Uterus (tissue), 4 donors: ENCODE measurements around the gene RNF10. TPM values are rescaled to one million over a fixed set of nuclear protein-coding genes. Genes with fewer than 3 reads are reported as not detected.

ENCODE experiments used
- DNase-seq, 2 donors: peaks; one replicate each; pipeline ENCODE4 v3.0.0-alpha.2; 2019 to 2020
- H3K27ac ChIP-seq, 2 donors: fragments of 200-600 bp; sonication (generic); 1 replicate in 1 of 2; 2 replicates in 1 of 2; pipeline ENCODE4 v1.5.1; 2016 to 2018
- H3K27me3 ChIP-seq, 2 donors: fragments of 200-600 bp; sonication (generic); one replicate each; pipeline ENCODE4 v1.5.1; 2018 to 2019; ENCODE audit warnings: control low read depth in 1 of 2
- H3K36me3 ChIP-seq, 2 donors: fragments of 200-600 bp; sonication (generic); one replicate each; pipeline ENCODE4 v1.5.1; 2019; ENCODE audit warnings: control low read depth in 1 of 2
- H3K4me1 ChIP-seq, 2 donors: fragments of 200-600 bp; sonication (generic); one replicate each; pipeline ENCODE4 v1.5.1; 2018 to 2019; ENCODE audit warnings: control low read depth in 1 of 2
- H3K4me3 ChIP-seq, 2 donors: fragments of 200-600 bp; sonication (generic); 1 replicate in 1 of 2; 2 replicates in 1 of 2; pipeline ENCODE4 v1.5.1; 2018 to 2019; ENCODE audit warnings: mild to moderate bottlenecking in 1 of 2
- H3K9me3 ChIP-seq, 2 donors: fragments of 200-600 bp; sonication (generic); one replicate each; pipeline ENCODE4 v1.5.1; 2019; ENCODE audit warnings: control low read depth in 1 of 2
- POLR2A ChIP-seq, 2 donors: fragments of 450-650 bp; IDR thresholded peaks; one replicate each; pipeline ENCODE4 v1.6.1; 2016; ENCODE audit warnings: antibody characterized with exemption in 2 of 2, mild to moderate bottlenecking in 1 of 2, moderate library complexity in 1 of 2
- intact Hi-C: fragments of 100-400 bp; cut with DNase I; formaldehyde crosslinking; loops from one replicate; pipeline ENCODE4 v1.15.1; 2023; ENCODE audit warnings: low total_unique reads
- total RNA-seq, 4 donors: library from RNA; depleted of rRNA in 3 of 4; stranded (reverse); fragments of >200 nt in 3 of 4; gene quantifications; one replicate each; pipeline versions ENCODE4 v1.1.0 to v1.2.4, GENCODE V29; 2014 to 2023
- TF ChIP-seq, protein P1 (sequence below), 4 experiments: fragments of 200-600 bp in 2 of 4; fragments of 450-650 bp in 2 of 4; sonication (generic) in 2 of 4; IDR thresholded peaks; one replicate each; pipeline ENCODE4 v1.5.1; 2016 to 2019; ENCODE audit warnings: antibody characterized with exemption in 4 of 4, mild to moderate bottlenecking in 2 of 4, moderate library complexity in 1 of 4
- donor health status: DM: yes; HTN: yes; CAD: no.

The RNF10 gene
- total RNA-seq, 4 donors from 2014 or later = 53.8 to 169 (median 103) TPM

DNA sequence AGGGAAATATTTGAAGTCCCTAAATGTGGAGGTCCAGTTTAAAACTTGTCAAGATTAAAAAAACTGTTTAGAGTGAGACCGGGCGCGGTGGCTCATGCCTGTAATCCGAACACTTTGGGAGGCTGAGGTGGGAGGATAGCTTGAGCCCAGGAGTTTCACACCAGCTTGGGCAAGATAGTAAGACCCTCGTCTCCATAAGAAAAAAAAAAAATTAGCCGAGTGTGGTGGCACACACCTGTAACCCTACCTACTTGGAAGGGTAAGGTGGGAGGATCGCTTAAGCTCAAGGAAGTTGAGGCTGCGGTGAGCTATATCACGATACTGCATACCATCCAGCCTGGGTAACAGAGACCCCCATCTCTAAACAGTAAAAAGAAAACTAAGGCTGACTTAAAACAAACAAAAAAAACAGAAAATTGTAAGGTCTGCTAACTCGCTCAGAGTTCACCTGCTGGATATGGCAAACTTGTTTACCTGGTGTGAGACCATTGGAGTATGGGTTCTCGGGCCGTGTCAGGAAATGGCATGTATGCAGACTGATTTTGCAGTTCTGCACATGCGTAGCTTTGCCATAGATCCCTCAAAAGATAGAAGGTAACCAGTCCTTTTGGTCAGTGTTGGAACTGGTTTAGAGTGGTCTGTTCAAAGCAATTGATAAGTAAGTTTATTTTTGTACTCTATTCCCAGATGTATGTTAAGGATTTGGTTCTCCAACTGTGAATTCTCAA, 2.1 kb downstream of the RNF10 start:
- H3K27ac ChIP-seq = peak overlapping the region; percentile 89 to 92
- intact Hi-C loops = no loop called here
- no peaks in the 10 kb centered on the region for H3K36me3 ChIP-seq
- peaks cover 15 to 17% of the 10 kb centered on the region in 2 donors for H3K4me1 ChIP-seq
- DNase-seq = no peak
- no peaks in the 10 kb centered on the region for H3K9me3 ChIP-seq
- H3K4me3 ChIP-seq = peak overlapping the region; percentile 70 to 76
- no peaks in the 10 kb centered on the region for H3K27me3 ChIP-seq
- TF ChIP-seq POLR2A (IDR thresholded peaks at IDR 0.05) = no peak
- TF ChIP-seq, protein P1, sequence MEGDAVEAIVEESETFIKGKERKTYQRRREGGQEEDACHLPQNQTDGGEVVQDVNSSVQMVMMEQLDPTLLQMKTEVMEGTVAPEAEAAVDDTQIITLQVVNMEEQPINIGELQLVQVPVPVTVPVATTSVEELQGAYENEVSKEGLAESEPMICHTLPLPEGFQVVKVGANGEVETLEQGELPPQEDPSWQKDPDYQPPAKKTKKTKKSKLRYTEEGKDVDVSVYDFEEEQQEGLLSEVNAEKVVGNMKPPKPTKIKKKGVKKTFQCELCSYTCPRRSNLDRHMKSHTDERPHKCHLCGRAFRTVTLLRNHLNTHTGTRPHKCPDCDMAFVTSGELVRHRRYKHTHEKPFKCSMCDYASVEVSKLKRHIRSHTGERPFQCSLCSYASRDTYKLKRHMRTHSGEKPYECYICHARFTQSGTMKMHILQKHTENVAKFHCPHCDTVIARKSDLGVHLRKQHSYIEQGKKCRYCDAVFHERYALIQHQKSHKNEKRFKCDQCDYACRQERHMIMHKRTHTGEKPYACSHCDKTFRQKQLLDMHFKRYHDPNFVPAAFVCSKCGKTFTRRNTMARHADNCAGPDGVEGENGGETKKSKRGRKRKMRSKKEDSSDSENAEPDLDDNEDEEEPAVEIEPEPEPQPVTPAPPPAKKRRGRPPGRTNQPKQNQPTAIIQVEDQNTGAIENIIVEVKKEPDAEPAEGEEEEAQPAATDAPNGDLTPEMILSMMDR (IDR thresholded peaks at IDR 0.05) = no peak

- Histone ChIP-seq H3K9me3 (no peaks in the 10 kb centered on the region), H3K27me3 (no peaks in the 10 kb centered on the region), H3K36me3 (no peaks in the 10 kb centered on the region), H3K27ac (peak overlapping the region; percentile 39 to 92), H3K4me1 (peaks cover 15 to 17% of the 10 kb centered on the region in 2 donors), H3K4me3 (peak overlapping the region in 1 of 2 donors; percentile 5)
- intact Hi-C loops = no loop called here
- no peak for DNase-seq
- TF ChIP-seq POLR2A (IDR thresholded peaks at IDR 0.05) = no peak
- TF ChIP-seq, protein P1 (IDR thresholded peaks at IDR 0.05) = no peak
Observed at GRCh38 chr12:120537856-120538220, 3.7 kb downstream of the RNF10 start.

- H3K4me3 ChIP-seq = peak overlapping the region in 1 of 2 donors; percentile 5
- H3K27ac ChIP-seq = peak overlapping the region; percentile 39 to 92
- no peaks in the 10 kb centered on the region for H3K27me3 ChIP-seq
- H3K36me3 ChIP-seq = no peaks in the 10 kb centered on the region
- no peaks in the 10 kb centered on the region for H3K9me3 ChIP-seq
- peaks cover 15 to 17% of the 10 kb centered on the region in 2 donors for H3K4me1 ChIP-seq
- peak; percentile 34 to 39 for DNase-seq
- TF ChIP-seq, protein P1 (IDR thresholded peaks at IDR 0.05) = no peak
- no peak for TF ChIP-seq POLR2A (IDR thresholded peaks at IDR 0.05)
- intact Hi-C loops = no loop called here
Observed at GRCh38 chr12:120538281-120539156, 4.4 kb downstream of the RNF10 start.

DNA sequence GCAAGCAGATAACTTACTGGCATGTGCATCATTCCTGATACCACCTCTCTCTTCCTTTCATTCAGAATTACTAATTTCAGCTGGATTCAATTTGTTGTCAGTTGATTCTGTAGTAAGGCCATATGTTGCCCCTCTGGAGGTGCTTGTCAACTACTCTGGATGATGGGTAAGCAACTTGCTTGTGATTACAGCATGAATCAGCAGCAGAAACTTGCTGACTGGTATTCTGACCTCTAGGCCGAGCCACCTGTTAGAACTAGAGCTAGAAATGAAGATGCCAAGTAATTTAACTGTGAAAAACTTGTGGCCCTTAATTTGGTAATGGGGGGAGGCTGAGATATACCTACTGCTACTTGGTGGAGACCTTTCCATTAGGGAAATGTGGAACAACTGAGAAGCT, 5.1 kb downstream of the RNF10 start:
- Histone ChIP-seq H3K4me3 (no peak overlapping the region), H3K27me3 (no peaks in the 10 kb centered on the region), H3K27ac (peak overlapping the region; percentile 39 to 92), H3K4me1 (peaks cover 15 to 17% of the 10 kb centered on the region in 2 donors), H3K36me3 (no peaks in the 10 kb centered on the region), H3K9me3 (no peaks in the 10 kb centered on the region)
- intact Hi-C loops = no loop called here
- DNase-seq = no peak
- no peak for TF ChIP-seq POLR2A (IDR thresholded peaks at IDR 0.05)
- TF ChIP-seq, protein P1 (IDR thresholded peaks at IDR 0.05) = no peak

GRCh38 chr12:120540445-120540844, 6.3 kb downstream of the RNF10 start:
- H3K9me3 ChIP-seq = no peaks in the 10 kb centered on the region

More at GRCh38 chr12:120540445-120540844, 6.3 kb downstream of the RNF10 start:
- DNase-seq = no peak
- peaks cover 15 to 17% of the 10 kb centered on the region in 2 donors for H3K4me1 ChIP-seq
- H3K36me3 ChIP-seq = no peaks in the 10 kb centered on the region
- no peaks in the 10 kb centered on the region for H3K27me3 ChIP-seq
- no peak overlapping the region for H3K4me3 ChIP-seq
- peak overlapping the region; percentile 13 to 92 for H3K27ac ChIP-seq
- intact Hi-C loops = no loop called here
- TF ChIP-seq, protein P1 (IDR thresholded peaks at IDR 0.05) = no peak
- no peak for TF ChIP-seq POLR2A (IDR thresholded peaks at IDR 0.05)
